Astrocyte of the hippocampus (primary cell): ENCODE data around the gene IPCEF1.
A peak's percentile ranks its signal among the peaks of the same experiment; 100 is the strongest.
"Not testable (repeated sequence)": the region's sequence is repeated elsewhere in the genome, so short reads cannot be mapped to it uniquely, and the experiment has no call there.

ENCODE experiments used
- DNase-seq: peaks from one replicate; pipeline ENCODE4 v3.0.0; 2011; ENCODE audit warnings: low read depth, low spot score

IPCEF1 gene

DNA sequence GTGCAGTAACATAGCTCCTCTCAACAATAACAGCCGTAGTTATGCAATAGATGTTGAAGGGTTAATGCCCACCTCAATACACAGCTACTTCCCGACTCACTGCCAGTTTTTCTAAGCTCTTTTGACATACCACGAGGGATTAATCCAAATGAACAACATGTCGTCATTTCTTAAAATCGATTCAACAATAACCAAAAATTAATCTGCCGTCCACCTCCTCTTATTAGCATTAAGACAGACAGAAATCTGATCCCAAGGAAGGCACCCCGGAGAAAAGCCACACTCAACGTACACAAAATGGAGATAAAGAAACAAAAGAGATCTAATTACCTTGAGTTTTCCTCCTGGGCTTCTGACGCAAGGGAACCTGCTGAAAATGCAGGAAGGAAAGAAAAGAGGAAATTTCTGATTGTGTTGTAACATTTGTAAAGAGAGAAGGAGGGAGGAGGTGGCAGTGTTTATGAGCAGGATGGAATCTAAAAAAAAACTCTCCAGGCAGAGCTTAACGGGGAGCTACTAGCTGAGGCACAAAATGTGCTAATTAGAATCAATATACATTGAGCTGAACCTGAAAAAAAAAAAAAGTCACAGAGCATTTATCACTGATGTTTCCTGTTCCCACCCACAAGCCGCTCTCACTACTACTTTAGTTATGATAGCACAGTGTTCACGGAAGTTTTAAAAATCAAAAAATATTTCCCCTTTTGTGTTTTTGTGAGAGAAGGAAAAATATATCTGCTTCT lies 109.3 kb downstream of the IPCEF1 start:
- DNase-seq, result no peak

DNA sequence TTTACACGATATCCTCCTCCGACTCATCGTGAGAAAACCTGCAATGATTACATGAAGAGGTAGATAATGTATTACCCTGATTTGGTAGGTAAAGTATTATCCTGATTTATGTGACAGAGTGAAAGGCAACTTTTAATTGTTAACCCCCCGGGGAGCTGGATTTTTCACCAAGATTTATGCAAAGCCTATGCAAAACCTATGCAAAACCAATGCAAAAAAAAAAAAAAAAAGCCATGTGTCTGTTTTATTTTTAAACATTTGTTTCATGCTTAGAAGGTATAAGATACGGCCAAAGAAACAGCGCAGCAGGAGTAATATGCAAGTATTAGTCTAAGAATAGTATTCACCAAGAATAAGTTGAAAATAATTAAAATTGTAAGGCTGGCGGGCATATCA lies 109.9 kb downstream of the IPCEF1 start:
- DNase-seq, result no peak

DNA sequence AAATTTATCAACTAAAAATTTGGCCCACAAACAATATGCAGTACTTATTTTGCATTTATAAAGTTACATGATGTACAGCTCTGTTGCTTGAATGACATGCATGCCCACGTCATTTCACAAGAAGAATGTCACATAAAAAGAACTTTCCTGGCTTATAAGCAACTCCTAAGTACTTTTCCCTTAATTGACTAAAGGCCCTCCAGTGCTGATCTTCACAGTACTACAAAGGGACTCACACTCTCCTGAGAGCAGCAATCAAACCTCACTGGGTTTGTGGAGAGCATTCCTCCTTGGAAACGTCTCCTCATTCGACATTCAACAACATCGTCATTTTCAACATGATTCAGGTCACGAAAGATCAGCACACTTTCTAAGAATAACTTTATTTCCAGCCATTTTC lies 111.1 kb downstream of the IPCEF1 start:
- DNase-seq, result no peak

DNA sequence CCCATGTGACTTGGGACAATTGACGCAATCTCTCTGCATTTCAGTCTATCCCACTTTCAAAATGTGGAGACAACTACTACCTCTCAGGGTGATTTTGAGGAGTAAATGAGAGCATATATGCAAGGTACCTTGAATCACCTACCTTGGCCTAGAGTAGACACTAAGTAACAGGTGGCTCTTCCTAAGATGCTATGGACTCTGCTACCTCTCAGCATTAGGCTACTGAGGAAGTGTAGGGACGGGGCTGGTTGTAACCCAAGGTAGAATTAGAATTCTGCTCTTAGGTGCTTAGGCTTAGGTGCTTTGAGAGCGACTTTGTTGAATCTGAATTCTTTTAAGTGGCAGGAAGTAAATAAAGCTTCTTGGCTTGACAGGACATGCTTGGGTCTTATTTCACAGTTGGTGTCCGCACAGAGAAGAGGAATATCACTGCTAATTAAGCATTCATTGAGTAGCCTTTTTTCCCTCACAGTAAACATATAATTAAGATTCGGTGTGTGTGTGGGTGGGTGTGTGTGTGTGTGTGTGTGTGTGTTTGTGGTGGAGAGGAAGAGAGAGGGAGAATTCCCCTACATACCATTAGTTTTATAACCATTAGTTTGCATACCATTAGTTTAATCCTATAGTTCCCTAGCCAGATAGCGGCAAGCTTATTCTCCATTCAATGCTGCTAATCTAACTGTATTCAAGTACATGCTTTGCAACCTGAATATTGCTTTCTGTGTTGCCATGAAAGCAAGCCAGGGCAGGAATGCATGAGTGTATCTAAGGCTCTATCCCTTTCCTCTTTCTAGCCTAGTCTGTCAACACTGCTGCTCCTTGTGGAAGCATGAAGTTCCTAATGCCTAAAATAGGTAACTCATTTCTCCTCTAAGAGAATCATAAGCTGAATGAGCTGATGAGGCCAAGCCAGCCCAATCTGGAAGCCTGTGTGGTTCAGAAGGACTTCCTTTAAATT lies 112.5 kb downstream of the IPCEF1 start:
- DNase-seq, result no peak

DNA sequence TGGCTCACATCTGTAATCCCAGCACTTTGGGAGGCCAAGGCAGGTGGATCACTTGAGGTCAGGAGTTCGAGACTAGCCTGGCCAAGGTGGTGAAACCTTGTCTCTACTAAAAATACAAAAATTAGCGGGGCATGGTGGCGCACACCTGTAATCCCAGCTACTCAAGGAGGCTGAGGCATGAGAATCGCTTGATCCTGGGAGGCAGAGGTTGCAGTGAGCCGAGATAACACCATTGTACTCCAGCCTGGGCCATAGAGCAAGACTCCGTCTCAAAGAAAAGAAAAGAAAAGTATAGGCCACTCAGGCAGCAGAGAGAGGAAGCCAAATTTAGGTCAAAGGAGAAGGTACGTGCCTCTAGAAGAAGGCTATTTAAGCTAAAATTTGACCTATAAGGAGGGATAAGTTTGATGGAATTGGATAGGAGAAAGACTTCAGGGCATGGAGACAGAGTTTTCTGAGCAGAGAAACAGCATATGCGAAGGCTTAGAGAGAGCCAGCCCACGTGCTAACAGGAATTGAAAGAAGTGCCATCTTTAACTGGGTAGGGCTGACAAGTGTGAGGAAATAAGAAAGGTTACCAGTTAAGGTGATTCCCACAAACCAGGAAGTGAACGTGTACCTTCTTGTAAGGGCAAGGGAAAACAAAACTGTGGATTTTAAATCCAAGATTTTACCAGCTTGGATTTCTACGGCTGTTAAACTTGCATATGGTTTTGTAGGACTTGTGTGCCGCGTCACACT lies 113.8 kb downstream of the IPCEF1 start:
- DNase-seq, result no peak

GRCh38 chr6:154241581-154241980 lies 115.0 kb downstream of the IPCEF1 start:
- DNase-seq, result no peak

- not testable (repeated sequence) for DNase-seq
Observed at GRCh38 chr6:154241061-154241460, 115.5 kb downstream of the IPCEF1 start.

DNA sequence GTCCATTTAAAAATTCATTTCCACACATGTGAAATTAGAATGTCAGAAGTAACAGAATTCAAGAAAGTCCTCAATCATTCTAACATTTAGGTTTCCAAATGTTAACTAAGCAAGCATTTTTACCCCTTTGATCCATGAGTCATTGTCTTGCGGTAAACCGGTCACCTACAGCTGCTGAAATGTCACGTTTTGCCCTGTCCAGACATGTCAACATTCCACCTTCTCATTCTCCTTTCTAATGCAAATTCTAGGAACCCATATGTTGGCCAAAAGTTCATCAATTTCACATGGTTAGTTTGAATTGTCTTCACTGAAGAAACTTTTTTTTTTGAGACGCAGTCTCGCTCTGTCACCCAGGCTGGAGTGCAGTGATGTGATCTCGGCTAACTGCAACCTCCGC lies 117.2 kb downstream of the IPCEF1 start:
- peak; percentile 35 for DNase-seq

DNA sequence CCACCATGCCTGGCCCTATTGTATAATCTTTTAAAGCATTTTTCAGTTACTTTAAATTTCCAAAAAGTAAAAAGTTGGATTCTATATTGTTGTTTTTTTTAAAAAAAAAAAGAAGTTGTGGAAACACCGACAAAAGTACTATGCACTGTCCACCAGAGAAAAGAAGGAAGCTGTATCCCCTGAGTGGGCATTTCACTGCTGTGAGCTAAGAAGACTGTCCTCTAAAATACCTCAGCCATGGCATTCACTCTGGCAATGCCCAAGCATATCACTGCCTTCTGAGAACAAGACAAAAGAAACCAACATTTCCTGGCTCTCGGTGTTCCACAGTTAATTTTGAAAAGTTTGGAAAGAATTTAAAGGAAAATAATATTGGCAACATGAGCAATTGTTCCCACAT lies 117.8 kb downstream of the IPCEF1 start:
- DNase-seq, result no peak

- DNase-seq, result no peak
Observed at GRCh38 chr6:154236646-154237301, 119.8 kb downstream of the IPCEF1 start.

- no peak for DNase-seq
Observed at GRCh38 chr6:154234019-154234772, 122.4 kb downstream of the IPCEF1 start.

DNA sequence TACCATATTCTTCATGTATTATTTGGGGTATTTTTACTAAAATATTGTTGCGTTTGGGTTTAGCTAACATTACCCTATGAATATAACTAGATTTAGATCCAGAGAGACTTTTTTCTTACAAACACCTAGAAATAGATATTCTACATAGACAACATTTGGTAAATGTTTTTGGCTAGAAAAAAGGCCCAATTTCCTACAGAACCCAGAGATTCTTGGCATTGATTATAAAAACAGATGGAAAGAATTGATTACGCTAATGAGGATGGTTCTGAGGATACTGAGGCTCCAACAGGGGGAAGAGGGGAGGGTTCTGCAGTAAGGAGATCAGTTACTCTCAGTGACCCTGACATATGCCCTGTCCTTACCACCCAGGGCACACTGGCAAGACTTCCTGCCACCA lies 123.2 kb downstream of the IPCEF1 start:
- no peak for DNase-seq

- peak; percentile 43 for DNase-seq
Observed at GRCh38 chr6:154232013-154232910, 124.3 kb downstream of the IPCEF1 start.

DNA sequence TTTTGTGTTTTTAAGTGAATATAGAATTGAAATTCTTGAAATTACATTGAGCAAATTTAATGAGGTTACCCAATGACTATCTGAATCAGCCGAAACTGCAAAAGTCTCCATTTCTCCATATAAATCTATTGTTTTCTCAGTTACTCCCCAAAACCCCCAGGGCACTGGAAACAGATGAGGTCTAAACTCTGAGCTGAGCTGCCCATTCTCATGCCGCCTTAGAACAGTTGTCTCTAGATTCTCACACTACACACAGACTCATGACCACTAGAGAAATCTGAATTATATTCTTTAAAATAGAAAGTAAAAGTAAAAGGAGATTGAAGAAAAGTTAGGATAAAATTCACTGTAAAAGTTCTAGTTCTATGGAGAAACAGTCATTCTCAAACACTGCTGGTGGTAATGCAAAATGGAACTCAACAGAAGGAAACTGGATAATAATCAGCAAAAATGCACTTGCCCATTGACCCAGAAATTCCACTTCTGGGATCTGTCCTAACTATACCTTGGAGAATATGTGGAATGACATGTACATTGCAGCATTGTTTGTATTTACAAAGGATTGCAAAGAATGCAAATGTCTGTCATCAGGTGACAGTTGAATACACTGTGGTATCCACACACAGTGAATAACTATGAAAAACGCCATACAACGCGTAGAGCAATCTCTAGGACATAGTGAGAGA lies 125.5 kb downstream of the IPCEF1 start:
- DNase-seq, result no peak

GRCh38 chr6:154230393-154230792 lies 126.2 kb downstream of the IPCEF1 start:
- no peak for DNase-seq

GRCh38 chr6:154229786-154230185 lies 126.8 kb downstream of the IPCEF1 start:
- DNase-seq, result no peak

- no peak for DNase-seq
Observed at GRCh38 chr6:154228521-154228905, 128.1 kb downstream of the IPCEF1 start.

DNA sequence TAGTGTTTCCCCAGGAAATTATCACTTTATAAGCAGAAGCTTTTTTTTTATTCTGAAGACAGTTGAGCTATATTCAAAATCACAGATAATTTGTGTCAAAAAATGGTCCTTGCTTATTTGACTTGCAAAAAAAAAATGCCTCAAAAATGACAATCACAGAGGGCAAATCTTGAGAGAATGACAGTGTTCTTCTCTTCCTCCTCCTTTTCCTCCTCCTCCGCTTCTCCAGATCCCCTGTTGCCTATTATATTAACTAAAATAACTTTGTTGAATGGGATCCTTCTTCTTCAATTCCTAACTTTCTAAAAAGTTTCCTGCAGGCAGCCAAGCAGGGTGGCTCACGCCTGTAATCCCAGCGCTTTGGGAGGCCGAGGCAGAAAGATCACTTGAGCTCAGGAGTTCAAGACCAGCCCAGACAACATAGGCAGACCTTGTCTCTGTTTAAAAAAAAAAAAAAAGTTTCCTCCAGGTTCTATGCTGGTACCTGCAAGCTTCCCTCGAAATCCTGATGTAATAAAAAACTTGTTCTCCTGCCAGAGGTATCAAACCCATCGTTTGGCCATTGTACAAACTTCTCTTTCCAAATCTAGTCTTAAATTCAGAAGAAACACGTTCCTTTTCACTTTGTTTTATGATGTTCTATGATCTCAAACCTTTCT lies 128.6 kb downstream of the IPCEF1 start:
- DNase-seq, result no peak

DNA sequence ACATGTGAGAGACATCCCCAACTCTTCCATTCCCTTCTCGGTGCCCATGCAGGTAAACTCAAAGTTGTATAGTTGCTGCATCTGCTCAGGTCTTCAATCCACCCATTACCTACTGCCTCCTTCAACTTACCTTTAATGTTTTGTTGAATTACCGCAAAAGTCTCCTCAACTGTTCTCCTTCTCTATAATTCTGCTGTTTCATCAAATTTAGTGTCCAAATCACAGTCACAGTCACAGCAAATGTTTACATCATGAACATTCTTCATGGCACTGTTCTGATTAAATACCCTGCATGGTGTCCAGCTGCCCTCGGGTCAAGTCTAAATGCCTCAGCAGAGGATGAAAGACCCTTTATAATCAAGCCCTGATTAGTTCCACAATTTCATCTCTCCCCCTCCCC lies 130.1 kb downstream of the IPCEF1 start:
- no peak for DNase-seq
